PFSK-1 (cell line): ENCODE measurements around the gene TEX30.

ENCODE experiments used
- FOXP2 ChIP-seq: optimal IDR thresholded peaks from 2 replicates; pipeline ENCODE3; 2011; ENCODE audit warnings: borderline replicate concordance, control low read depth, inconsistent platforms; ENCODE audit not compliant: insufficient read depth; ENCODE audit errors: extremely low read length, extremely low read depth
- POLR2AphosphoS5 ChIP-seq: IDR thresholded peaks from 2 replicates; pipeline ENCODE4 v1.6.1; 2012; ENCODE audit warnings: low read depth, mild to moderate bottlenecking, control low read depth, low read length, moderate library complexity
- SIN3A ChIP-seq: IDR thresholded peaks from 2 replicates; pipeline ENCODE4 v1.6.1; 2012; ENCODE audit warnings: mild to moderate bottlenecking, low read length, moderate library complexity, borderline replicate concordance; ENCODE audit not compliant: insufficient read depth
- TAF1 ChIP-seq: IDR thresholded peaks from 2 replicates; pipeline ENCODE4 v1.6.1; 2012; ENCODE audit warnings: low read length, control low read depth, borderline replicate concordance; ENCODE audit not compliant: insufficient read depth
- TF ChIP-seq, protein P1 (sequence below), 2 experiments: IDR thresholded peaks; 2 replicates each; pipeline versions ENCODE4 v1.6.1 to v1.8.0; 2011 to 2012; ENCODE audit warnings: low read depth in 2 of 2, low read length in 2 of 2, control low read depth in 1 of 2, inconsistent platforms in 1 of 2, mild to moderate bottlenecking in 1 of 2, moderate library complexity in 1 of 2; ENCODE audit not compliant: insufficient read depth in 1 of 2

DNA sequence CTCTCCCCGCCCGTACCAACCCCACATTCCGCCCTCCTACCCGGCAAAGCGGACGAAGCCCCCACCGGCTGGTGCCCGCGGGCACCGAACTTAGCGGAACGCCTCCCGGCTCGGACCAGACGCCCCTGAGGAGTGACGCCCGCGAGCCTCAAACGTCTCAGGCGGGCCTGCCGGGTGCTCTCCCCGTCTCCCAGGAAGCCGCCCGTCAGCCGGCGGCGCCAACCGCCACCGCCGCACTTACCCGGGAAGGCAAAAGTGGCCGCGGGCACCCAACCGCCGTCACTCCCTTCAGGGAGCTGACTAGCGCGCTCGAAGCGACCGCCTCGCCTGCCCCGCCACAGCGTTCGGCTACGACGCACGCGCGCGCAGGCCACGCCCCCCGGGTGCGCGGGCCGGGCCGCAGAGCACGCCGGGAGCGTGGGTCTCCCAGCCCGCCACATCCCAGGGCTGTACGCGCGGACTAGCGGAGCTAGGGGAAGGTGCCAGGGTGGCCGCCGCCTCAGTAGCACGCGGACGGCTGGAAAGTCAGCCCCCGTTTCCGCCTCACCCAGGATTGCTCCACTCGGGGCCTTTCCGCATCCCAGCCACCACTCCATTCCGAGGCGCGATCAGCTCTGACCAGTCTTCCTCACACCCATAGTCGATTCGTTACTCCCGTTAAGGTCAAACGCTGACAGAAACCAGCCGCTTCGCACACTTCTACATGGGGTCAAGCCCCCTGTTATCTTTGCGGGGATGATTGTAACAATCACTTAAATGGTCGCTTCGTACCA lies at the start of gene TEX30:
- TF ChIP-seq, protein P1, sequence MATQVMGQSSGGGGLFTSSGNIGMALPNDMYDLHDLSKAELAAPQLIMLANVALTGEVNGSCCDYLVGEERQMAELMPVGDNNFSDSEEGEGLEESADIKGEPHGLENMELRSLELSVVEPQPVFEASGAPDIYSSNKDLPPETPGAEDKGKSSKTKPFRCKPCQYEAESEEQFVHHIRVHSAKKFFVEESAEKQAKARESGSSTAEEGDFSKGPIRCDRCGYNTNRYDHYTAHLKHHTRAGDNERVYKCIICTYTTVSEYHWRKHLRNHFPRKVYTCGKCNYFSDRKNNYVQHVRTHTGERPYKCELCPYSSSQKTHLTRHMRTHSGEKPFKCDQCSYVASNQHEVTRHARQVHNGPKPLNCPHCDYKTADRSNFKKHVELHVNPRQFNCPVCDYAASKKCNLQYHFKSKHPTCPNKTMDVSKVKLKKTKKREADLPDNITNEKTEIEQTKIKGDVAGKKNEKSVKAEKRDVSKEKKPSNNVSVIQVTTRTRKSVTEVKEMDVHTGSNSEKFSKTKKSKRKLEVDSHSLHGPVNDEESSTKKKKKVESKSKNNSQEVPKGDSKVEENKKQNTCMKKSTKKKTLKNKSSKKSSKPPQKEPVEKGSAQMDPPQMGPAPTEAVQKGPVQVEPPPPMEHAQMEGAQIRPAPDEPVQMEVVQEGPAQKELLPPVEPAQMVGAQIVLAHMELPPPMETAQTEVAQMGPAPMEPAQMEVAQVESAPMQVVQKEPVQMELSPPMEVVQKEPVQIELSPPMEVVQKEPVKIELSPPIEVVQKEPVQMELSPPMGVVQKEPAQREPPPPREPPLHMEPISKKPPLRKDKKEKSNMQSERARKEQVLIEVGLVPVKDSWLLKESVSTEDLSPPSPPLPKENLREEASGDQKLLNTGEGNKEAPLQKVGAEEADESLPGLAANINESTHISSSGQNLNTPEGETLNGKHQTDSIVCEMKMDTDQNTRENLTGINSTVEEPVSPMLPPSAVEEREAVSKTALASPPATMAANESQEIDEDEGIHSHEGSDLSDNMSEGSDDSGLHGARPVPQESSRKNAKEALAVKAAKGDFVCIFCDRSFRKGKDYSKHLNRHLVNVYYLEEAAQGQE (IDR thresholded peaks at IDR 0.05; ENCODE audit: insufficient read depth in 1 of 2, low read depth in 2 of 2, low read length in 2 of 2) = no peak
- no peak for TF ChIP-seq SIN3A
- TF ChIP-seq POLR2AphosphoS5 = peak; percentile 88
- TF ChIP-seq TAF1 = peak; percentile 44; the same call in 1 of the 2 replicates
- TF ChIP-seq FOXP2 = peak; percentile 88
